ENCODE results near the gene CHRDL1.
"Not testable (repeated sequence)": the region's sequence is repeated elsewhere in the genome, so short reads cannot be mapped to it uniquely, and the experiment has no call there.

Gene CHRDL1

DNA sequence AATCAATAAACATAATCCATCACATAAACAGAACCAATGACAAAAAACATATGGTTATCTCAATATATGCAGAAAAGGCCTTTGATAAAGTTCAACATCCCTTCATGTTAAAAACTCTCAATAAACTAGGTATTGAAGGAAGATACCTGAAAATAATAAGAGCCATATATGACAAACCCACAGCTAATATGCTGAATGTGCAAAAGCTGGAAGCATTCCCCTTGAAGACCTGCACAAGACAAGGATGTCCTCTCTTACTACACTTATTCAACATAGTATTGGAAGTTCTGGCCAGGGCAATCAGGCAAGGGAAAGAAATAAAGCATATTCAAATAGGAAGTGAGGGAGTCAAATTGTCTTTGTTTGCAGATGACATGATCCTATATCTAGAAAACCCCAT lies 141.3 kb downstream of the CHRDL1 start:
- DNase-seq, result not testable (repeated sequence)

DNA sequence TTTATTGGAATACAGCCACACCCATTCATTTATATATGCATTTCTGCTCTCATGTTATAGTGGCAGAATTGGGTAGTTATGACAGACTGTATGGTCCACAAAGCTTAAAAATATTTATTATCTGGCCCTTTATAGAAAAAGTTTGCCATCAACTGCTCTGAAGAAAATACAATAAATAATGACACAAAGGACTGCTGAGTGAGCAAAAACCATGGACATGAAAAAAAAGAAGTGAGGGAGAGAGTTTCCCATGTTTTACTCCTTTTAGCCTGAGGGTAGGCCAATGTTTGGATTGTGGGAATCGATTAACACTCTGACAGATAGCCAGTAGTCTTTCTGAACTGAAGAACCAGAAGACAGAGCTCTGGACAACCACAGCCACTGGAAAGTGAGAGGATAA lies 149.2 kb downstream of the CHRDL1 start:
- no peak for DNase-seq
